Mesenchymal stem cell (in vitro differentiated cells and primary cell): ENCODE measurements around the gene BMPR1B.

Experiments
- DNase-seq: peaks from one replicate; pipeline ENCODE4 v3.0.0-alpha.2; 2013
- H2AFZ ChIP-seq: one replicate; pipeline ENCODE4 v1.6.1; 2013; ENCODE audit warnings: low read depth, mild to moderate bottlenecking, control low read depth, inconsistent platforms, low read length, moderate library complexity
- H2AK5ac ChIP-seq: 2 replicates; pipeline ENCODE4 v1.6.1; 2013; ENCODE audit warnings: low read length, moderate library complexity, mild to moderate bottlenecking, inconsistent platforms; ENCODE audit not compliant: severe bottlenecking
- H2BK120ac ChIP-seq: one replicate; pipeline ENCODE4 v1.6.1; 2013; ENCODE audit warnings: low read depth, mild to moderate bottlenecking, inconsistent platforms, low read length, moderate library complexity
- H2BK12ac ChIP-seq, 2 experiments: one replicate each; pipeline ENCODE4 v1.6.1; 2013; ENCODE audit warnings: inconsistent platforms in 2 of 2, low read length in 2 of 2, mild to moderate bottlenecking in 2 of 2, moderate library complexity in 2 of 2, control low read depth in 1 of 2
- H2BK15ac ChIP-seq: one replicate; pipeline ENCODE4 v1.6.1; 2013; ENCODE audit warnings: mild to moderate bottlenecking, low read depth, inconsistent platforms; ENCODE audit not compliant: poor library complexity, severe bottlenecking
- H2BK5ac ChIP-seq: 2 replicates; pipeline ENCODE4 v1.6.1; 2013; ENCODE audit warnings: low read depth, mild to moderate bottlenecking, low read length, control low read depth, inconsistent platforms; ENCODE audit not compliant: poor library complexity, severe bottlenecking
- H3K14ac ChIP-seq, 2 experiments: one replicate each; pipeline ENCODE4 v1.6.1; 2013; ENCODE audit warnings: inconsistent platforms in 2 of 2, low read length in 2 of 2, control low read depth in 1 of 2, mild to moderate bottlenecking in 1 of 2, moderate library complexity in 1 of 2
- H3K18ac ChIP-seq, 2 experiments: one replicate each; pipeline ENCODE4 v1.6.1; 2013; ENCODE audit warnings: inconsistent platforms in 2 of 2, low read length in 2 of 2, control low read depth in 1 of 2, low read depth in 1 of 2, mild to moderate bottlenecking in 1 of 2
- H3K23ac ChIP-seq, 2 experiments: one replicate each; pipeline ENCODE4 v1.6.1; 2013; ENCODE audit warnings: inconsistent platforms in 2 of 2, low read length in 2 of 2, mild to moderate bottlenecking in 2 of 2, moderate library complexity in 2 of 2, control low read depth in 1 of 2
- H3K27ac ChIP-seq: 2 replicates; pipeline ENCODE4 v1.5.1; 2013; ENCODE audit warnings: mild to moderate bottlenecking, moderate library complexity, low read length, control low read depth, inconsistent platforms; ENCODE audit not compliant: poor library complexity, severe bottlenecking
- H3K27me3 ChIP-seq, 2 experiments: 2 replicates each; pipeline versions ENCODE4 v1.6.1 to v1.7.0; 2013; ENCODE audit warnings: low read length in 2 of 2, mild to moderate bottlenecking in 2 of 2, moderate library complexity in 2 of 2, control low read depth in 1 of 2, inconsistent platforms in 1 of 2; ENCODE audit not compliant: control insufficient read depth in 1 of 2, insufficient read depth in 1 of 2
- H3K36me3 ChIP-seq, 2 experiments: 2 replicates each; pipeline versions ENCODE4 v1.6.1 to v1.7.0; 2013; ENCODE audit warnings: low read length in 2 of 2, control low read depth in 1 of 2, inconsistent platforms in 1 of 2, low read depth in 1 of 2, mild to moderate bottlenecking in 1 of 2; ENCODE audit not compliant: insufficient read depth in 2 of 2, control insufficient read depth in 1 of 2
- H3K4ac ChIP-seq, 2 experiments: one replicate each; pipeline ENCODE4 v1.6.1; 2013; ENCODE audit warnings: inconsistent platforms in 2 of 2, low read length in 2 of 2, mild to moderate bottlenecking in 2 of 2, moderate library complexity in 2 of 2, control low read depth in 1 of 2, low read depth in 1 of 2
- H3K4me1 ChIP-seq: 2 replicates; pipeline ENCODE4 v1.6.1; 2013; ENCODE audit warnings: low read depth, low read length, control low read depth; ENCODE audit not compliant: control insufficient read depth, insufficient read depth
- H3K4me2 ChIP-seq: 2 replicates; pipeline ENCODE4 v1.6.1; 2013; ENCODE audit warnings: low read length, mild to moderate bottlenecking, inconsistent platforms; ENCODE audit not compliant: poor library complexity, severe bottlenecking
- H3K4me3 ChIP-seq, 2 experiments: 2 replicates each; pipeline versions ENCODE4 v1.5.1 to v1.7.0; 2013; ENCODE audit warnings: low read length in 2 of 2, mild to moderate bottlenecking in 2 of 2, control low read depth in 1 of 2, low read depth in 1 of 2; ENCODE audit not compliant: insufficient read depth in 1 of 2
- H3K79me1 ChIP-seq: replicated peaks from 2 replicates; pipeline ENCODE4 v1.6.1; 2013; ENCODE audit warnings: mild to moderate bottlenecking, control low read depth, low read length, inconsistent platforms; ENCODE audit not compliant: poor library complexity, severe bottlenecking
- H3K9ac ChIP-seq: 2 replicates; pipeline ENCODE4 v1.7.0; 2013; ENCODE audit warnings: mild to moderate bottlenecking, low read length, moderate library complexity
- H3K9me3 ChIP-seq: 2 replicates; pipeline ENCODE4 v1.7.0; 2013; ENCODE audit warnings: mild to moderate bottlenecking, low read length; ENCODE audit not compliant: control insufficient read depth
- H4K8ac ChIP-seq: one replicate; pipeline ENCODE4 v1.6.1; 2013; ENCODE audit warnings: inconsistent platforms, mild to moderate bottlenecking, low read length, moderate library complexity
- H4K91ac ChIP-seq: one replicate; pipeline ENCODE4 v1.6.1; 2013; ENCODE audit warnings: mild to moderate bottlenecking, low read length, inconsistent platforms
- WGBS: methylation state at CpG from one replicate; pipeline ENCODE4 v1.1.7; 2013; ENCODE audit warnings: mixed read lengths; 5-methylcytosine and 5-hydroxymethylcytosine counted together

Gene BMPR1B

DNA sequence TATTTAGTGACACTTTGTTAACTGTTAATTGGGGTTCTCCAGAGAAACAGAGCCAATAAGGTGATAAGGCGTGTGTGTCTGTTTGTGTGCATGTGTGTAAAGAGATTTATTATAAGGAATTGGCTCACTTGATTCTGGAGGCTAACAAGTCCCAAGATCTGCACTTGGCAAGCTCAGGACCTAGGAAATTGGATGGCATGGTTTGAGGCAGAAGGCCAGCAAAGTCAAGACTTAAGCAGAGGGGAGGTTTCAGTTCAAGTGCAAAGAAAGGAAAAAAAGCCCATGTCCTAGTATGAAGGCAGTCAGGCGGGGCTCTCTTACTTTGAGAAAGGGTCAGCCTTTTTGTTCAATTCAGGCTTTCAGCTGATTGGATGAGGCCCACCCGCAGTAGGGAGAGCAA, 314.1 kb downstream of the BMPR1B start:
- Histone ChIP-seq H2BK15ac (no peak overlapping the region), H3K14ac (no peak overlapping the region), H3K4me2 (no peak overlapping the region), H3K9ac (no peak overlapping the region), H3K36me3 (no peaks in the 10 kb centered on the region), H2BK12ac (no peak overlapping the region), H3K4me1 (no peaks in the 10 kb centered on the region), H4K91ac (no peak overlapping the region), H2BK5ac (no peak overlapping the region), H3K27me3 (no peaks in the 10 kb centered on the region), H2BK120ac (no peak overlapping the region), H2AK5ac (no peak overlapping the region), H3K4ac (no peak overlapping the region), H4K8ac (no peak overlapping the region), H3K18ac (no peak overlapping the region), H3K27ac (no peak overlapping the region), H3K23ac (no peak overlapping the region), H3K79me1 (no peaks in the 10 kb centered on the region), H2AFZ (no peak overlapping the region), H3K4me3 (no peak overlapping the region), H3K9me3 (no peaks in the 10 kb centered on the region)
- no peak for DNase-seq
- 92% methylated on average over 3 of the region's 3 CpGs for WGBS

DNA sequence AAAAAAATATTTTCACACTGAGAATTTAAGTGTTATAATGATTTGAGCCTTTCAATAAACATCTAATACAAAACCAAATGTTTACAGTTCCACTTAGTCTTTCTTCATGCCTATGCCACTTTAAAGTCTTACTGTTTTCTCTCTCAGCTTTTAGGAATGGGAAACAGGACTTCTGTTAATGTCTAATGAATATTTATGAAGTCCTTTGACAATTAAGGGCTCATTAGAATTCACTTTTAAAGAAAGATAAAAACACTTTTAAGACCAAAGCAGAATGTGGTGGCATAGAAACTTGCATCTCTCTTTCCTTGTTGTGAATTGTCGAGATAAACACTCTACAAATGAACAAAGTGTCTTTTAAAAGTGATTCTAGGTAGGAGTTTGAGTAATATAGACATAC, 315.9 kb downstream of the BMPR1B start:
- WGBS: no CpG with 5 or more reads among the region's 1 CpG
- H3K14ac ChIP-seq: no peak overlapping the region

DNA sequence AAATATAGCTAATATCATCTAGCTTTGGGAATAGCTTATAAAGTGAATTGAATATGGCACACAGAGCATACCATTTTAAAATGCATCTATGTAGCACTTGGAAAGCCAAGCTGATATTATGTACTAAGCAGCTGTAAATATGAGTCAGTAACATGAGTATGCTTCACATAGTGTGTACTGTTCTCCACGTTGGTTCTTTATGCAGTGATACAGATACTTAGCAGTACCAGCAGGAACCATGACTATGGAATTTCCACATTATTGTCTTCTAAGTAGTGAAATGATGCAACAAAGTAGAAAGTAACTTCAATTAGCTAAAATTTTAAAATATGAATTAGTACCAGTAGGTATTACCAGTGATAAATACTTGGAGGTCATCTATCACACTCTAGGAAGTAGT, 320.1 kb downstream of the BMPR1B start:
- Histone ChIP-seq H3K14ac (no peak overlapping the region), H3K4ac (no peak overlapping the region), H3K36me3 (no peaks in the 10 kb centered on the region), H2BK12ac (no peak overlapping the region), H2AFZ (no peak overlapping the region), H3K18ac (no peak overlapping the region), H3K27me3 (no peaks in the 10 kb centered on the region), H2BK5ac (no peak overlapping the region), H2BK120ac (no peak overlapping the region), H3K4me2 (no peak overlapping the region), H2AK5ac (no peak overlapping the region), H4K8ac (no peak overlapping the region), H3K9me3 (no peaks in the 10 kb centered on the region), H2BK15ac (no peak overlapping the region), H3K9ac (no peak overlapping the region), H3K4me1 (no peaks in the 10 kb centered on the region), H3K79me1 (no peaks in the 10 kb centered on the region), H3K4me3 (no peak overlapping the region), H4K91ac (no peak overlapping the region), H3K23ac (no peak overlapping the region), H3K27ac (no peak overlapping the region)
- 60% methylated on average over 1 of the region's 1 CpG for WGBS
- DNase-seq: peak; percentile 13

More for the DNA sequence above, 315.9 kb downstream of the BMPR1B start:
- Histone ChIP-seq H3K9me3 (no peaks in the 10 kb centered on the region), H3K4me2 (no peak overlapping the region), H2AK5ac (no peak overlapping the region), H3K27ac (no peak overlapping the region), H3K36me3 (no peaks in the 10 kb centered on the region), H3K4ac (no peak overlapping the region), H3K18ac (no peak overlapping the region), H3K4me1 (no peaks in the 10 kb centered on the region), H3K79me1 (no peaks in the 10 kb centered on the region), H2BK5ac (no peak overlapping the region), H2BK12ac (no peak overlapping the region), H4K91ac (no peak overlapping the region), H2BK120ac (no peak overlapping the region), H3K9ac (no peak overlapping the region), H4K8ac (no peak overlapping the region), H3K27me3 (no peaks in the 10 kb centered on the region), H2BK15ac (no peak overlapping the region), H3K23ac (no peak overlapping the region), H3K4me3 (no peak overlapping the region), H2AFZ (no peak overlapping the region)
- DNase-seq: no peak

DNA sequence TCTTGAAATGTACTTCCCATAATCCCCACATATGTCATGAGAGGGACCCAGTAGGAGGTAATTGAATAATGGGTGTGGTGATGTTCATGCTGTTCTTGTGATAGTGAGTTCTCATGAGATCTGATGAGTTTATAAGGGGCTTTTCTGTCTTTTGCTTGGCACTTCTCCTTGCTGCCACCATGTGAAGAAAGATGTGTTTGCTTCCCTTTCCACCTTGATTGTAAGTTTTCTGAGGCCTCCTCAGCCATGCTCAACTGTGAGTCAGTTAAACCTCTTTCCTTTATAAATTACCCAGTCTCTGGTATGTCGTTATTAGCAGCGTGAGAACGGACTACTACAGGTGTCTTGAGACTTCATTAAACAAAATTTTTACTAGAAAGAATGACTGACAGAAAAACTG, 323.2 kb downstream of the BMPR1B start:
- no peak overlapping the region for H3K27ac ChIP-seq
- no peak overlapping the region for H3K4me3 ChIP-seq
- H3K23ac ChIP-seq: no peak overlapping the region
- no peak overlapping the region for H4K8ac ChIP-seq
- H3K4ac ChIP-seq: no peak overlapping the region
- WGBS: no CpG with 5 or more reads among the region's 3 CpGs
- no peak for DNase-seq
- no peaks in the 10 kb centered on the region for H3K9me3 ChIP-seq
- H3K36me3 ChIP-seq: no peaks in the 10 kb centered on the region
- H2AFZ ChIP-seq: no peak overlapping the region
- no peak overlapping the region for H2BK5ac ChIP-seq
- no peak overlapping the region for H3K14ac ChIP-seq
- H3K4me1 ChIP-seq: no peaks in the 10 kb centered on the region
- no peak overlapping the region for H2BK120ac ChIP-seq
- H4K91ac ChIP-seq: no peak overlapping the region
- H2BK15ac ChIP-seq: no peak overlapping the region
- H3K9ac ChIP-seq: no peak overlapping the region
- H2BK12ac ChIP-seq: no peak overlapping the region
- H2AK5ac ChIP-seq: no peak overlapping the region
- no peaks in the 10 kb centered on the region for H3K27me3 ChIP-seq
- no peak overlapping the region for H3K18ac ChIP-seq
- no peaks in the 10 kb centered on the region for H3K79me1 ChIP-seq
- no peak overlapping the region for H3K4me2 ChIP-seq
